Ecto neural progenitor cell (in vitro differentiated cells): ENCODE data around the gene OGDH.
"Not testable (repeated sequence)": the region's sequence is repeated elsewhere in the genome, so short reads cannot be mapped to it uniquely, and the experiment has no call there.

Experiments used
- DNase-seq: peaks from one replicate; pipeline ENCODE4 v3.0.0-alpha.2; 2018; ENCODE audit warnings: low spot score

OGDH gene

DNA sequence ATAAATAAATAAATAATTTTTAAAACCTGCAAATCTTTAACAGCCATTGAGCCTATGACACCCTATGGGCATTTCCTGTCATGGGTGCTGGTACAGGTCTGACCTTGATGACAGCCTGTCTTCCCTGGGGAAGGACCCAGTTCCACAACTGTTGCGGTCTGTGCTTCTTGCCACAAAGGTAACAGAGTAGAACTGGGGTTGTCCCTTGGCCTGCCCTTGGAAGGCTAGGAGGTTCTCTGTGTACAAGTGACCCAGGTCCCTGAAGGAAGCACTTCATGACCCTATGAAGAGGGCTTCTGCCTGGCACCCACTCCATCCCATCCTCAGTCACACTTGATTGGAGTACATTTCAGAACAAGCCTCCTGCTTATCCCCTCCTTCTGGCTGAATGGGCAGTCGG lies 66.9 kb downstream of the OGDH start:
- DNase-seq, result no peak

DNA sequence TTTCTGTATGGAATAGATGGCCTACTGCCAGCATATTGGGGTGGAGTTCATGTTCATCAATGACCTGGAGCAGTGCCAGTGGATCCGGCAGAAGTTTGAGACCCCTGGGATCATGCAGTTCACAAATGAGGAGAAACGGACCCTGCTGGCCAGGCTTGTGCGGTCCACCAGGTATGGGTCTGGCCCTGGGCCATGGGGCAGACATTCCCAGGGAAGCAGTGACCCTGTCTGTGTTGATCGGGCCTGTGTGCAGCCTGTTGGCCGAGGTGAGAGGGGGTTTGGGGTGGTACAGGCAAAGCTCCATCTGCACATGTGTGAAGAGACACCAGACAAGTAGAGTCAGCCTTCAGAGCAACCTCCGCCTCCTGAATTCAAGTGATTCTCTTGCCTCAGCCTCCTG lies 67.3 kb downstream of the OGDH start:
- no peak for DNase-seq

DNA sequence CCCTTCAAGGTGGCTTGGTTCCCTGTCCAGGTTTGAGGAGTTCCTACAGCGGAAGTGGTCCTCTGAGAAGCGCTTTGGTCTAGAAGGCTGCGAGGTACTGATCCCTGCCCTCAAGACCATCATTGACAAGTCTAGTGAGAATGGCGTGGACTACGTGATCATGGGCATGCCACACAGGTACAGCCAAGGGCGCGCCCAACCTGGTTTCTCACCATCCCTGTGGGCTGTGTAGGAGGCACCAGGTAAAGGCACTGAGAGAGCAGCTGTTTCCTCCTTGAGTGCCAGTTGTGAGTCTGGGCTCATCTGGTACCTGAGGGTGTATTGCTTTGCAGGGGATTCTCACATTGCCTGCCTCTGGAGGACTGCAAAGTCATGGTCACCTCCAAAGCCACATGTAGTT lies 68.0 kb downstream of the OGDH start:
- no peak for DNase-seq

DNA sequence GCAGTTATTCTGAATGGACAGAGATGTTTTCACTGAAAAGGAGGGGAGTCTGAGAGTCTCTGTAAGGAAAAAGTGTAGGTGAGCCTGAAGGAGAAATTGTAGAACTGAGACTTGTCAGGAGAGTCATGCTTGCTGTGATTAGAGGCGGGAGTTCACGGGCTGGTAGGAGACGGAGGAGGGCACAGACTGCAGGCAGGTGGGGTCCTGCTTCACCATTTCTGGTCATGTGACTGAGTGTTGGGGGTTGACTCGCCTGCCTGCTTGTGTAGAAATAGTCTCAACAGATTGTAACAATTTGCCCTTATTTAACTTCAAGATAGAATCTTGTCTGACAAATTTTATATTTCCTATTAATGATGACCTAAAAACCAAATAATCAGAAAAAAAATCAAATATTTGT lies 70.3 kb downstream of the OGDH start:
- no peak for DNase-seq

DNA sequence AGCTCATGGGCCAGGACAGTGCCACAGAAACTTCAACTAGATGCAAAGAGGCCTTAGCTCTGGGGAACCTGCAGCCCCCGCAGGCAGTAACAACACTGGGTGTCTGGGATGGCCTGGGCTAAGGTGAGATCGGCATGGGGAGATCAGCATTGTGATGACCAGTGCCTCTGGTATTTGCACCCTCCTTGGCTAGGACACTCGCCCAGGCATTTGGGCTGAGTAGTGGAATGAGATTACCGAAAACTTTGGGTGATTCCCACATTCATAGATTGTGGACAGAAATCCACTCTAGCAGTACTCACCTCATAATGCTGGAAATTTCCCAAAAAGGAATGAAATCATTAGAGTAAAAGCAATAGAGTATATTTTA lies 71.7 kb downstream of the OGDH start:
- DNase-seq, result no peak

DNA sequence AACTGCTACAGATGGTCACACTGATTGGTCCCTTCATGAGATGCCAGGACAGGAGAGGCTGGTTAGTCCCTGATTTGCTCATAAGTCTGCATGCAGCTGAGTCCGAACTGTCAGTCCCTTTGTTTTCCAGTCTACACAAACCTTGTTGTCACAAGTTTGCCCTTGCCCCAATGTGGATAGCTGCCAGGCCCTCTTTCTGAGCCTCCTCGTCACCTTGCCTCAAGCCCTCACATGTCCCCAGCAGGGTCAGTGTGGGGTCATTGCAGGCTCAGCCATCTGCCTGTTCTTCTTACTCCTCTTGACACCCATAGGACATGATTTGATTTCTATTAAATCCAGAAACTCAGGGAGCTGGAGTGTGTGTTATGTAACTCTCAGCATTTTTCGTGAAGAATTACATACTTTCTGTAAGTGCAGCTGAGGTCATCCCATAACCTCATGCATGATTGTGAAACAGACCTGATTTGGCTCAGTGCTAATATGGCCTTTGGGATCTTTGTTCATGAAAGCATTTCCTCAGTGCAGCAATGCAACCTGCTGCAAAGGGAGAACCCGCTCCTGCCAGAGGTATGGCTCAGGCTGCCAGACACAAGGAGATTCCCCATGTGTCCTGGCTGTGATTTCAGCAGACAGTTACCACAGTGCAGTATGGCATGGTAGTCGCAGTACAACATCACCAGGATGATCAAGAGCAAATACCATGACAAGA lies 72.2 kb downstream of the OGDH start:
- DNase-seq, result no peak

DNA sequence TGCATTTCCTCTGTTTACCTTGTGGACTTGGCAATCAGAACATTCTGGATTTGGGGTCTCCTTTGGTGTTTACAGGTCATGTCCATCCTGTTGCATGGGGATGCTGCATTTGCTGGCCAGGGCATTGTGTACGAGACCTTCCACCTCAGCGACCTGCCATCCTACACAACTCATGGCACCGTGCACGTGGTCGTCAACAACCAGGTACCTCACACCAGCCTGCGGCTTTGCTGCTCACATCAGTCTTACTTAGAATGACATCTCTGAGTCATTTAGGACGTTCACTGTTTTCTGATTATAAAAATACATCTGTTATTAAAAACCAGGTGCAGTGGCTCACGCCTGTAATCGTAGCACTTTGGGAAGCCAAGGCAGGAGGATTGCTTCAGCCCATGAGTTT lies 75.2 kb downstream of the OGDH start:
- DNase-seq, result no peak

DNA sequence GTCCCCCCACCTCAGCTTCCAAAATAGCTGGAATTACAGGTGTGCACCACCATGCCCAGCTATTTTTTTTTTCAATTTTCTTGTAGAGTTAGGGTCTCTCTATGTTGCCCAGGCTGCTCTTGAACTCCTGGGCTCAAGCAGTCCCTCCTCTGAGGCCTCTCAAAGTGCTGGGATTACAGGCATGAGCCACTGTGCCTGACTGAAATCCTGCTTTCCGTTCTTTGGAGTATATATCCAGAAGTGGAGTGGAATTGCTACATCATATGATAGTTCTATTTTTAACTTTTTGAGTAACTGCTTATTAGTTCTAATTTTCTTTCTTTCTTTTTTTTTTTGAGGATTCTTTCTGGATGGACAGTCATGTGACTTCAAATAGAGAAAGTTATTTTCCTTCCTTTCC lies 79.3 kb downstream of the OGDH start:
- DNase-seq, result no peak

DNA sequence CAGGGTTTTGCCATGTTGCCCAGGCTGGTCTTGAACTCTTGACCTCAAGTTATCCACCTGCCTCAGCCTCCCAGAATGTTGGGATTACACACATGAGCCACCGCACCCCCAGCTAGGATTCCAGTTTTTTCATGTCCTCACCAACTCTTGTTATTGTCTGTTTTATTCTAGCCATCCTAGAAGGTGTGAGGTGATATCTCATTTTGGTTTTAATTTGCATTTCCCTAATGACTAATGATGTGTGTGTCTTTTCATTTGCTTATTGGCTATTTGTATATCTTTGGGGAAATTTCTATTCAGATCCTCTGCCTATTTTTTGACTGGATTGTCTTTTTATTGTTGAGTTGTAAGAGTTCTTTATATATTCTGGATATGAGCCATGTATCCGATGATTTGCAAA lies 83.0 kb downstream of the OGDH start:
- DNase-seq, result no peak

DNA sequence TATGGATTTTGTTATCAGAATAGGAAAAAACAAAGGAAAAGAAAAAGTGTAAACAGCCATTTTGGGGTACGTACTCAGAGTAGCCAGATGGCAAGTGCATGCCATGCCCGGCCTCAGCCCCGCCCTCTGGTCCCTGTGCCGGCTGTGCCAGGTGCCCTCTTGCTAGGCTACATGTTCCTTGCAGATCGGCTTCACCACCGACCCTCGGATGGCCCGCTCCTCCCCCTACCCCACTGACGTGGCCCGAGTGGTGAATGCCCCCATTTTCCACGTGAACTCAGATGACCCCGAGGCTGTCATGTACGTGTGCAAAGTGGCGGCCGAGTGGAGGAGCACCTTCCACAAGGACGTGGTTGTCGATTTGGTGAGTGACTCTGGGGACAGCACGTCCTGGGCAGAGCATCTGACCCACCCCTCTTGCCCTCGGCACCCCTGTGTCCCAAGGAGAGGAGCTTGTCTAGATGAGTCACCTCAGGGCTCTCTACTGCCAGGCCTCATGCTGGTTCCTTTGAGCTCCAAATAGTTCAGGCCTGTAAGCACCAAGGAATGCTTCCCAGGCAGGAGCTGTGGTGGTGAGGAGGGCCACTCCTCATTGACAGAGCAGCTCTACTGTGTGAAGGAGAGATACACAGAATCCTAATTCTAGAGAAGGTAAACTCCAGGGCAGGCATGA lies 87.3 kb downstream of the OGDH start:
- no peak for DNase-seq

DNA sequence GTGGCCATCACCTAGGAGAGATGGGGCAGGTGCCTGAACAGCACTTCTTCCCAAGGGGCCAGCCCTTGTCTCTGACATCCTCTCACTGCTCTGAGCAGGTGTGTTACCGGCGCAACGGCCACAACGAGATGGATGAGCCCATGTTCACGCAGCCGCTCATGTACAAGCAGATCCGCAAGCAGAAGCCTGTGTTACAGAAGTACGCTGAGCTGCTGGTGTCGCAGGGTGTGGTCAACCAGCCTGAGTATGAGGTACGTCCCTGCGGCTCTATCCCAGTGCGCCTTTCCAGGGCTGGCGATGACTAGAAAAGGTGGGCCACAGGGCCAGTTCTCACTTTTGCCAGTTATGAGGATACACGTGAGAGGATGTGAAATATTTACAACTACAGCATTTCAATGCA lies 87.9 kb downstream of the OGDH start:
- no peak for DNase-seq

DNA sequence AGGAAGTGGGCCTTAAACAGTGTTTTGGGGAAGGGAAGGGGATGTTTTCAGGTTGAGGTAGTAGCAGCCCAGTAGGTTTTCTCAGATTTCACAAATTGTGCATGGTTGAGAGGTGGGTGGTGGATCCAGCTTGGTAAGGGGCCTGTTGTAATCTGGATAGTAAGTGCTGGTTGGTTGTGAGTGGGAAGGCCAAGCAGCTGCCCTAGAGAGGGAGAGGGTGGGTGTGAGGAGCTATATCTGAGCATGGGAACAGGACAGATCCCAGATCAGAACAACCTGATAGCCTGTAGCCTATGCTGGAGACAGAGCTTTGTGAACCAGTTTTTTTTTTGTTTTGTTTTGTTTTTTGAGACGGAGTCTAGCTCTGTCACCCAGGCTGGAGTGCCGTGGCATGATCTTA lies 88.3 kb downstream of the OGDH start:
- no peak for DNase-seq

DNA sequence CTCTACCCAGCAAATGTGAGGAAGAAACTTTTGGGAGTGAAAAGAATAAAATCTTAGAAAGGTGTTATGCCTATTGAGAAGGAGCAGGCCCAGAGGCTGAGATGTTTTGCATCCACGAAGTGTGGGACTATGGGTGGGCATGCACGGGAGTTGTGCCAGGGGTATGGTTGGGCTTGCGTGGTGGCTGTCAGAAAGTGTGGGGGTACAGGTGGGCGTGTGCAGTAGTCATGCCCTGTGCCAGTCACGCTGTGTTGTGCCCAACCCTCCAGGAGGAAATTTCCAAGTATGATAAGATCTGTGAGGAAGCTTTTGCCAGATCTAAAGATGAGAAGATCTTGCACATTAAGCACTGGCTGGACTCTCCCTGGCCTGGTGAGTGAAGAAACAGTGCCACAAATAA lies 89.3 kb downstream of the OGDH start:
- no peak for DNase-seq

DNA sequence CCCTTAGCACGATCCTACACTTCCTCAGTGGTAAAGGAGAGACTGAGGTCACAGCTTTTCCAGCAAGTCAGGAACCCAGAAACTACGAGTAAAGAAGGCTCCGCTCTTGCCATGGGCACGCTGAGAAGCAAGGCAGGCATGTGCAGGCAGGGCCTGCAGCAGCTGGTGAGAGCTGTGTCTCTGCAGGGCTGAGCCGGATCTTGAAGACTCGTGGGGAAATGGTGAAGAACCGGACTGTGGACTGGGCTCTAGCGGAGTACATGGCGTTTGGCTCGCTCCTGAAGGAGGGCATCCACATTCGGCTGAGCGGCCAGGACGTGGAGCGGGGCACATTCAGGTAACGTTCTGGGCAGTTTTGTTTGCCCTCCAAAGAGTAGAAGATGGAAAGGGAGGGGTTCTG lies 90.3 kb downstream of the OGDH start:
- DNase-seq, result no peak

DNA sequence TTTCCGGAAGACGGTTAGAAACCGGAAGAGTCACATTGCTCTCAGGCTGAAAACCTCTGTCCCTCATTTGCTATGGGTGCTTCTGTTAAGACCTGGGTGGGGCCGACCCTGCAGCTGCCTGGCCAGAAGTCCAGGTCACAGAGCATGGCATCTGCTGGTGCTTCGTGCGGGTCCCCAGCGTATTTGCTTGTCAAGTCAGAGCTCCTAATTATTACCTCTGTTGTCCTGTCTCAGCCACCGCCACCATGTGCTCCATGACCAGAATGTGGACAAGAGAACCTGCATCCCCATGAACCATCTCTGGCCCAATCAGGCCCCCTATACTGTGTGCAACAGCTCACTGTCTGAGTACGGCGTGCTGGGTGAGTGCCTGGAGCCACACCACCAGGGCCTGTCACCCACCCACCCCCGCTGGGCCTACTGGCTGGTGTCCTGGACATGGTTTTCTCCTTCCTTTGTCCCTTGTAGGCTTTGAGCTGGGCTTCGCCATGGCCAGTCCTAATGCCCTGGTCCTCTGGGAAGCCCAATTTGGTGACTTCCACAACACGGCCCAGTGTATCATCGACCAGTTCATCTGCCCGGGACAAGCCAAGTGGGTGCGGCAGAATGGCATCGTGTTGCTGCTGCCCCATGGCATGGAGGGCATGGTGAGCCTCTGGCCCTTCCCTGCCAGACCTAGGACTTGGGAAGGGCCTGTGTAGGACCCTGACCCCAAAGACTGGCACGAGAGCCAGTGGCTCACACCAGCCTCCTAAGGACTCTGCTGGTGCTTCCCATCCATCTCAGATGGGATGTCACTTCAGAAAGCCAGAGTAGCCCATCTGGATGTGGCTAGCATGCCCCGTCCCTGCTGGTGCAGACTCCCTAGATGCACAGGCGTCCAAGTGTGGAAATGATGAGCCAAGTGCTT lies 91.0 kb downstream of the OGDH start:
- no peak for DNase-seq

DNA sequence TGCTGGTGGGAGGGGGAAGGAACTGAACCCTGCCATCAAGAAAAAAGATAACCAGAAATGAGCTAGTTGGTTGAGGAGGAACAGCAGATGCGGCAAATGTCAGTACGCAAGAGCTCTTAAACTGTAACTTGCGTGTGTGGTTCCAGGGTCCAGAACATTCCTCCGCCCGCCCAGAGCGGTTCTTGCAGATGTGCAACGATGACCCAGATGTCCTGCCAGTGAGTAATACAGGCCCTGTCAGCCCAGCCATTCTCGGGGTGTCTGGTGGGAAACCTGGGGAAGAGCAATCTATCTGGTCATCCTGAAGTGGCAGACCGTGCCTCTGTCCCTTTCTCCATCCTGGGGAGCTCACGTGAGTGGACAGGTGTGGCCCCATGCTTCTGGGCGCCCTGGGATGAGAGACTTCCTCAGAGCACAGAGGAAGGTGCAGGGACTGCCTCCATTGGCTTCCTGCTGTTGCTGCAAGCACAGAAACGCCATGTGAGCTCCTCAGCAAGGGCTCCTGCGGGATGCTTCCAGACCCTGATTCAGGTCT lies 91.7 kb downstream of the OGDH start:
- DNase-seq, result no peak

DNA sequence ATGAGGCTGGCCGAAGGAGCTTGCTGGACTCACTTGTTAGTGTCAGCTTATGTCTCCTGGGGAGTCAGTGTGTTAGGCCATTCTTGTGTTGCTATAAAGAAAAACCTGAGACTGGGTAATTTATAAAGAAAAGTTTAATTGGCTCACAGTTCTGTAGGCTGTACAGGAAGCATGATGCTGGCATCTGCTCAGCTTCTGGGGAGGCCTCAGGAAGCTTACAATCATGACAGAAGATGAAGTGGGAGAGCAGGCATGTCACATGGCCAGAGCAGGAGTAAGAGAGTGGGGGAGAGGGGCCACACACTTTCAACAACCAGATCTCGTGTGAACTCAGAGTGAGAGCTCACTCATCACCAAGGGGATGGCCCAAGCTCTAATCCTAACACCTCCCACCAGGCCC lies 93.2 kb downstream of the OGDH start:
- not testable (repeated sequence) for DNase-seq

DNA sequence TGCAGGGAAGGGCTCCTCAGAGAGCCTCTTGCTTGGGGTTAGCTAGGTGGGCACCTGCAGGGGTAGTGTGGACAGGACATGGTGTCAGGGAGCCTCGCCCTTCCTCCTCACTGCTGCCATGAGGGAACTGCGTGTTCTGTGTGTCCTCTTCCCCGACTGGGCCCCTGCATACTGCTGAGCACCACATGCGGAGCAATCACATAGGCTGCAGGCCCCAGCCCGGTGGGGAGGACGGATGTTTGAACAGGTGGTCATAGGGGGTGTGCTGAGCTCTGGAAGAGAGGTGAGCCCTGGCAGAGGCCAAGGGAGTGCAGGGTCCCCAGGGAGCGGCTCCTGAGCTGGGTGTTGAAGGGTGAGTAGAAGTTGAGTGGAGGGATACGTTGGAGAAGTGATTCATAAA lies 93.9 kb downstream of the OGDH start:
- DNase-seq, result no peak

DNA sequence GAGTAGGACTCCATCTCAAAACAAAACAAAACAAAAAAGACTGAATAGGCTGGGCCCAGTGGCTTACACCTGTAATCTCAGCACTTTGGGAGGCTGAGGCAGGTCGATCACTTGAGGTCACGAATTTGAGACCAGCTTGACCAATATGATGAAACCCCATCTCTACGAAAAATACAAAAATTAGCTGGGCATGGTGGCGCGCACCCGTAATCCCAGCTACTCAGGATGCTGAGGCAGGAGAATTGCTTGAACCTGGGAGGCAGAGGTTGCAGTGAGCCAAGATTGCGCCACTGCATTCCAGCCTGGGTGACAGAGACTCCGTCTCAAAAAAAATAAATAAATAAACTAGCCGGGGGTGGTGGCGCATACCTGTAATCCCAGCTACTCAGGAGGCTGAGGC lies 97.0 kb downstream of the OGDH start:
- DNase-seq, result not testable (repeated sequence)

DNA sequence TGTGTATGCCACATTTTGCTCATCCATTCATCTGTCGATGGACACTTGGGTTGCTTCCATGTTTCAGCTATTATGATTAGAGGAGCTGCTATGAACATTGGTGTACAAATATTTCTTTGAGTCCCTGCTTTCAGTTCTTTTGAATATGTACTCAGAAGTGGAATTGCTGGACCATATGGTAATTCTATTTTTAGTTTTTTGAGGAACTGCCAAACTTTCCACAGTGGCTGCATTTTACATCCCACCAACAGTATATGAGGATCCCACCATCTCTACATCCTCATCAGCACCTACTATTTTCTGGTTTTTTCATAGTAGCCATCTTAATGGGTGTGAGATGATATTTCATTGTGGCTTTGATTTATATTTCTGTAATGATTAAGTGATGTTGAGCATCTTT lies 97.5 kb downstream of the OGDH start:
- no peak for DNase-seq

DNA sequence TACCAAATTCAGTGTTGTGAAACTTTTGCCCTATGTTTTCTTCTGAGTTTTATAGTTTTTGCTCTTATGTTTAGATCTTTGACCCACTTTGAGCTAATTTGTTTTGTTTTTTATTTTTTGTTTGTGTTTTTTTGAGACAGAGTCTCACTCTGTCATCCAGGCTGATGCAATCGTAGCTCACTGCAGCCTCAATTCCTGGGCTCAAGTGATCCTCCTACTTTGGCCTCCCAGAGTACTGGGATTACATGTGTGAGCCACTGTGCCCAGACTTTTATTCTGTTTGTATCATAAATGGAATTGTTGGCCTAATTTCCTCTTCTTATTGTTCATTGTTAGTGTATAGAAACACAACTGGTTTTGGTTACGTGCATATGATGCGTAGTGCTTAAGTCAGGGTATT lies 99.0 kb downstream of the OGDH start:
- no peak for DNase-seq

DNA sequence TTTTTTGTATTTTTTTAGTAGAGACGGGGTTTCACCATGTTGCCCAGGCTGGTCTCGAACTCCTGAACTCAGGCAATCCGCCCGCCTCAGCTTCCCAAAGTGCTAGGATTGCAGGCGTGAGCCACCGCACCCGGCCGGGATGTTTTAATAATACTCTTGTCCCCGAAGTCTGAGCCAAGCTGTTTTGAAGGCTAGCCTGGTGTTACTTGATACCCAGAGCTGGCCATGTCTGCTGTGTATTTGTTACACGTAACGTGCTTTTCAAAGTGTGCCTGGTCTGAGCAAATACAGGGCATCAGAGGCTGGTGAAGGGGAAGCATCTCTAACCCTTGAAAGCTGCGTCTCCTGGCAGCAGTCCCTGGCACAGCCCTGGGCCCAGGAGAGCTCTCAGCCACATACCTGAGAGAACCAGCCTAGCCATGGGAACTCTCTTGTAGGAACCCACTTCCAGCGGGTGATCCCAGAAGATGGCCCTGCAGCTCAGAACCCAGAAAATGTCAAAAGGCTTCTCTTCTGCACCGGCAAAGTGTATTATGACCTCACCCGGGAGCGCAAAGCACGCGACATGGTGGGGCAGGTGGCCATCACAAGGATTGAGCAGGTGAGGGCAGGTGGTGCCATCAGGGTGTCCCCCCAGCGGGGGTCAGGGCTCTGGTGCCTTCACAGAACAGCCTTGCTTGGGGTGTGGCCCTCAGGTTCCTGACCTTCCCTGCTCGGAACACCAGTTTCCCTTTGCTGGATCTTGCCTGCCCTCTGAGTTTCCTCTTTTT lies 100.5 kb downstream of the OGDH start:
- DNase-seq, result no peak
